Measurements from ENCODE around the gene DPEP1. TPM values are rescaled to one million over a fixed set of nuclear protein-coding genes. Genes with fewer than 3 reads are reported as not detected.

The DPEP1 gene
- total RNA-seq, 2 donors from 2014 or later, result 0.88 to 3.2 TPM

DNA sequence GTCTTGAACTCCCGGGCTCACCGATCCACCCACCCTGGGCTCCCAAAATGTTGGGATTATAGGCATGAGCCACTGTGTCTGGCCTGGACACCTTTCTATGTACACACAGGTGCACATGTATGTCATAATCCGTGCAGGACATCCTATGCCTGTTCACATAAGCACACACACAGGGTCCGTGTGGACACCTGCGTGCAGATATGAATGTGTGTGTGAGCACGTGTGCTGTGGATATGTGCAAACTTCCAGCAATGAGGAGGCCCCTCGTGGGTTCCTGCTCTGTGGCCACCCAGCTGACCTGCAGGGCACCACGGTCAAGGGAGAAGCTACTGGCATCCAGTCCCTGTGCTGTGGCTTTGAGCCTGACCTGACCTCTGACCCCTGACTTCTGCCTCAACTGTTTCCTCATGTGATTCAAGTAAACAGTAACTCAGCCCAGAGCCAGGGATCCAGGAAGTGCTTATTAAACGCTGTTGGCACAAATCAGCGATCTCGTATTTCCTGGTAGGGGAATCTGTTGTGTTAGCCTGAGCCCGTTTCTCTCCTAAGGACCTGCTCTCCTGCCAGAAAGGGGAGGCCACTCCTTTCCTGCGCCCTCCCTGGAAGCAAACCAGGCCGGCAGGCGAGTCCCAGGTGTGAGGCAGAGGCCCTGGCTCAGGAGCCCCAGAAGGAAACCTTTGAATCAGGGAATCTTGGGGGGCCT, 31.4 kb upstream of the DPEP1 start:
- H3K27ac Mint-ChIP-seq, result no peak overlapping the region
- no peak overlapping the region for H3K4me3 Mint-ChIP-seq

DNA sequence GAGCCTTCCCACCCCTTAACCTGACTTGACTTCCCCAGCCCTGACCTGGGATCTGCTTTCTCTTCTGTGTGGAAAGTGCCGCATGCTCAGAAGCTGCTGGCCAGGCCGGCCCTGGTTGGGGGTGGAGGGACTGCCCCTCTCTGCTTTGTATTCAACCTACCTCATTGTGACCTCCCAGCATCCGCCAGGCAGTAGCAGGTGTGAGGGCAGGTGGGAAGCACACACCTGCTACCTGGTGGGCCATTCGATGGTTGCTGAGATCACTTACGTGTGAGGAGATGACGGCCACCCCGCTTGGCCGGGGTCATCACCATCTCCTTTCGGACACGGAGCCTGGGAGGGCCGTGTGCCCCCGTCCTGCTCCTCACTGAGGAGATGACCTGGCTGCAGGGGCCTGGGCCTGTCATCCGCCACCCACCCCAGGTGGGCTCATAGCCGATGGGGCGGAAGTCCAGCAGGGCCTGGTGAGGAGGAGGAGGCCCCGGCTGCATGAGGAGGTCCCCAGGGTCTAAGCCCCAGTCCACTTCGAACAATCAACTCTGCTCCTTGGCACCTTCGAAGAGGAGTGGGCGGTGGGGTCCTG, 30.7 kb upstream of the DPEP1 start:
- H3K4me1 ChIP-seq (ENCODE audit: control insufficient read depth, insufficient read depth, low read length), result no peaks in the 10 kb centered on the region
- H3K27ac ChIP-seq (ENCODE audit: low read depth, low read length), result no peak overlapping the region
- H3K36me3 ChIP-seq (ENCODE audit: control insufficient read depth, insufficient read depth, low read length), result no peaks in the 10 kb centered on the region
- H3K9ac ChIP-seq (ENCODE audit: extremely low read depth, low read length, poor library complexity, severe bottlenecking), result no peak overlapping the region
- Mint-ChIP-seq H3K4me3 (no peak overlapping the region), H3K9me3 (peaks cover 3% of the 10 kb centered on the region), H3K27ac (no peak overlapping the region), H3K27me3 (ENCODE audit: insufficient read depth) (peaks cover 10% of the 10 kb centered on the region), H3K4me1 (no peaks in the 10 kb centered on the region), H3K36me3 (ENCODE audit: low read depth) (no peaks in the 10 kb centered on the region)
- no peak for TF ChIP-seq CTCF (conservative IDR thresholded peaks at IDR 0.05)
- peaks cover 4% of the 10 kb centered on the region for H3K27me3 ChIP-seq (ENCODE audit: control insufficient read depth, insufficient read depth, low read length, poor library complexity, severe bottlenecking)
- H3K9me3 ChIP-seq (ENCODE audit: control insufficient read depth, low read length), result no peaks in the 10 kb centered on the region
- DNase-seq, result no peak
- WGBS, 2 experiments (ENCODE audit: insufficient coverage in 1 of 2, insufficient read length in 1 of 2), result 94 to 98% methylated on average over 15 to 19 of the region's 19 CpGs
- no peak overlapping the region for H3K4me3 ChIP-seq (ENCODE audit: low read length)

More for the DNA sequence above, 31.4 kb upstream of the DPEP1 start:
- Mint-ChIP-seq H3K9me3 (peaks cover 3% of the 10 kb centered on the region), H3K27me3 (ENCODE audit: insufficient read depth) (peaks cover 17% of the 10 kb centered on the region), H3K4me1 (no peaks in the 10 kb centered on the region), H3K36me3 (ENCODE audit: low read depth) (no peaks in the 10 kb centered on the region)
- no peak overlapping the region for H3K9ac ChIP-seq (ENCODE audit: extremely low read depth, low read length, poor library complexity, severe bottlenecking)
- 84% methylated on average over 11 to 15 of the region's 15 CpGs for WGBS, 2 experiments (ENCODE audit: insufficient coverage in 1 of 2, insufficient read length in 1 of 2)
- H3K9me3 ChIP-seq (ENCODE audit: control insufficient read depth, low read length), result no peaks in the 10 kb centered on the region
- no peak overlapping the region for H3K4me3 ChIP-seq (ENCODE audit: low read length)
- no peaks in the 10 kb centered on the region for H3K36me3 ChIP-seq (ENCODE audit: control insufficient read depth, insufficient read depth, low read length)
- H3K27me3 ChIP-seq (ENCODE audit: control insufficient read depth, insufficient read depth, low read length, poor library complexity, severe bottlenecking), result peaks cover 11% of the 10 kb centered on the region
- H3K27ac ChIP-seq (ENCODE audit: low read depth, low read length), result no peak overlapping the region
- TF ChIP-seq CTCF (conservative IDR thresholded peaks at IDR 0.05), result no peak
- no peak for DNase-seq
- H3K4me1 ChIP-seq (ENCODE audit: control insufficient read depth, insufficient read depth, low read length), result no peaks in the 10 kb centered on the region

DNA sequence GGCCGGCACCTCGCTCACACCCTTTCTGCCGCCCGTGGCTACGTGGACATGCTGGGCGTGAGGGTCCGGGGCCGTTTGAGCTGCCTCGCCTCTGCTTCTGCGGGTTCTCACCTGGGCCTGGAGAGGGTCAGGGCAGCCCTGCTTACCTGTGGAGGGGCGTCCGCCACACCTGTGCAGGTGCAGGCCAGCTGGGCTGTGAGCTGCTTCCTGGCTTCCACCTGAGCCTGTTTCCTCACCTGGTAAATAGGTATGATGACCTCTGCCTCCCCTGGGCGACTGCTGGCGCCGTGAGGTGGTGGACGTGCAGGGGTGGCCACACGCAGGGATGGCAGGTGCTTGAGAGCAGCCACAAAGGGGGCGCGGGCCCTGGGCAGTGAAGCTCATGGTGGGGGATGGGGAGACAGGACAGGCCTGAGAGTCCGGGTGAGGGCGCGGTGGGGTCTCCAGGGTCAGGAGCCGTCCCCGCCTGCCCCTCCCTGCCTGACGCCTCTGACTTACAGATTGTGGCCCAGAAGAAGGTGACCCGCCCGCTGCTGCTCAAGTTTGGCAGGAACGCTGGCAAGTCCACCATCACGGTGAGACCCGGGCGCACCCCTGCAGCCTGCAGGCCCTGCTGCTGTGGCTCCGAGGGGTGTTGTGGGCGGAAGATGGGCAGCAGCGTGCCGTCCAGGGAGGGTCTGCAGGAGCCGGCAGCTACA, 30.1 kb upstream of the DPEP1 start:
- no peaks in the 10 kb centered on the region for H3K9me3 ChIP-seq (ENCODE audit: control insufficient read depth, low read length)
- H3K4me3 ChIP-seq (ENCODE audit: low read length), result no peak overlapping the region
- H3K27me3 Mint-ChIP-seq (ENCODE audit: insufficient read depth), result peaks cover 4% of the 10 kb centered on the region
- H3K36me3 Mint-ChIP-seq (ENCODE audit: low read depth), result no peaks in the 10 kb centered on the region
- no peak overlapping the region for H3K27ac ChIP-seq (ENCODE audit: low read depth, low read length)
- TF ChIP-seq CTCF (conservative IDR thresholded peaks at IDR 0.05), result no peak
- no peak for DNase-seq
- H3K4me1 ChIP-seq (ENCODE audit: control insufficient read depth, insufficient read depth, low read length), result no peaks in the 10 kb centered on the region
- WGBS, 2 experiments (ENCODE audit: insufficient coverage in 1 of 2, insufficient read length in 1 of 2), result 91 to 92% methylated on average over 24 to 36 of the region's 36 CpGs
- H3K36me3 ChIP-seq (ENCODE audit: control insufficient read depth, insufficient read depth, low read length), result no peaks in the 10 kb centered on the region
- H3K27ac Mint-ChIP-seq, result no peak overlapping the region
- H3K4me1 Mint-ChIP-seq, result no peaks in the 10 kb centered on the region
- no peaks in the 10 kb centered on the region for H3K27me3 ChIP-seq (ENCODE audit: control insufficient read depth, insufficient read depth, low read length, poor library complexity, severe bottlenecking)
- peaks cover 3% of the 10 kb centered on the region for H3K9me3 Mint-ChIP-seq
- no peak overlapping the region for H3K9ac ChIP-seq (ENCODE audit: extremely low read depth, low read length, poor library complexity, severe bottlenecking)
- H3K4me3 Mint-ChIP-seq, result no peak overlapping the region
